LNCaP clone FGC (cell line): Measurements from ENCODE around the gene PDE4D.

Experiments
- DNase-seq: peaks from one replicate; pipeline ENCODE4 v3.0.0-alpha.2; 2011; ENCODE audit warnings: low read depth
- H3K4me3 ChIP-seq: 2 replicates; pipeline ENCODE4 v1.5.1; 2011; ENCODE audit warnings: mild to moderate bottlenecking, low read depth, low read length, control low read depth
- TF ChIP-seq, protein P1 (sequence below): IDR thresholded peaks from 2 replicates; pipeline ENCODE4 v1.5.1; 2012; ENCODE audit warnings: mild to moderate bottlenecking; ENCODE audit not compliant: control insufficient read depth, insufficient read depth; ENCODE audit errors: extremely low read depth

The PDE4D gene

GRCh38 chr5:59241119-59241518, 652.4 kb downstream of the PDE4D start:
- no peak for DNase-seq
- no peak overlapping the region for H3K4me3 ChIP-seq
- TF ChIP-seq, protein P1, sequence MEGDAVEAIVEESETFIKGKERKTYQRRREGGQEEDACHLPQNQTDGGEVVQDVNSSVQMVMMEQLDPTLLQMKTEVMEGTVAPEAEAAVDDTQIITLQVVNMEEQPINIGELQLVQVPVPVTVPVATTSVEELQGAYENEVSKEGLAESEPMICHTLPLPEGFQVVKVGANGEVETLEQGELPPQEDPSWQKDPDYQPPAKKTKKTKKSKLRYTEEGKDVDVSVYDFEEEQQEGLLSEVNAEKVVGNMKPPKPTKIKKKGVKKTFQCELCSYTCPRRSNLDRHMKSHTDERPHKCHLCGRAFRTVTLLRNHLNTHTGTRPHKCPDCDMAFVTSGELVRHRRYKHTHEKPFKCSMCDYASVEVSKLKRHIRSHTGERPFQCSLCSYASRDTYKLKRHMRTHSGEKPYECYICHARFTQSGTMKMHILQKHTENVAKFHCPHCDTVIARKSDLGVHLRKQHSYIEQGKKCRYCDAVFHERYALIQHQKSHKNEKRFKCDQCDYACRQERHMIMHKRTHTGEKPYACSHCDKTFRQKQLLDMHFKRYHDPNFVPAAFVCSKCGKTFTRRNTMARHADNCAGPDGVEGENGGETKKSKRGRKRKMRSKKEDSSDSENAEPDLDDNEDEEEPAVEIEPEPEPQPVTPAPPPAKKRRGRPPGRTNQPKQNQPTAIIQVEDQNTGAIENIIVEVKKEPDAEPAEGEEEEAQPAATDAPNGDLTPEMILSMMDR = no peak

- TF ChIP-seq, protein P1 = no peak
- no peak for DNase-seq
- H3K4me3 ChIP-seq = no peak overlapping the region
Measured at GRCh38 chr5:59238126-59238902, 655.2 kb downstream of the PDE4D start.

DNA sequence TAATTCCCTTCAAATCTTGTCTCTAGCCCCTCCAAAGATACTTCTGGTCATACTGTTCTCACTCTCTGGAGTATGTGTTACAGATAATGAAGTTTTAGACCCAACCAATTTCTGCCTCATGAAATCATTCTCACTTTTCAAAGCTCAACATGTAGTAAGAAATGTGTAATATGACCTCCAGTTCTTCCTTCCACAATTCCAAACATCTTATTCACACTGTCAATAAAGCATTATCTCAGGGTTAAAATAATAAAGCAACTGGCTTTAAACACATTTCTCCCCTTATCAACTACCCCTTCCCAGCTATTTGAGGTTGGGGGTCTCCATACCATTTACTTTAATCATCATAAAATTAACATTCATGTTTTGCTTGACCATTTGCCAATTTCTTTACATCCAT, 656.5 kb downstream of the PDE4D start:
- DNase-seq = no peak
- no peak overlapping the region for H3K4me3 ChIP-seq
- TF ChIP-seq, protein P1 = no peak

DNA sequence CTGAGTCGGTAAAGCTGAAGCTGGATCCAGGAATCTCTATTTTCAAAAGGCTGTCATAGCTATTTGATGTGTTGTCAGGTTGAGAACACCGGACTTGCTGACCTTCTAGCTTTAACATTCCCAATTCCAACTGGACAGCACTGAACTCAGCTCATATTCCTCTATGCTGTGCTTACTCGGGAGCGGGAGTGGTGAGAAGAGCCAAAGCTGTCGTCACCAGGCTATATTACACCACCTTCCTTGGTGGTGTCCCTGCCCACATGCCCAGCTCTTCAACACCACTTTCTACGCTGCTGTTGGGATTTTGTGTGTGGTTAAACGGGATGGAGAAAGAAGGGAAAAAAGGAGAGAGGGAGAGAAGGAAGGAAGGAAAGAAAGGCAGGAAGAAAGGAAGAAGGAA, 657.1 kb downstream of the PDE4D start:
- DNase-seq = no peak
- TF ChIP-seq, protein P1 = no peak
- no peak overlapping the region for H3K4me3 ChIP-seq

- DNase-seq = no peak
- TF ChIP-seq, protein P1 = no peak
- no peak overlapping the region for H3K4me3 ChIP-seq
Measured at GRCh38 chr5:59234236-59234635, 659.3 kb downstream of the PDE4D start.

DNA sequence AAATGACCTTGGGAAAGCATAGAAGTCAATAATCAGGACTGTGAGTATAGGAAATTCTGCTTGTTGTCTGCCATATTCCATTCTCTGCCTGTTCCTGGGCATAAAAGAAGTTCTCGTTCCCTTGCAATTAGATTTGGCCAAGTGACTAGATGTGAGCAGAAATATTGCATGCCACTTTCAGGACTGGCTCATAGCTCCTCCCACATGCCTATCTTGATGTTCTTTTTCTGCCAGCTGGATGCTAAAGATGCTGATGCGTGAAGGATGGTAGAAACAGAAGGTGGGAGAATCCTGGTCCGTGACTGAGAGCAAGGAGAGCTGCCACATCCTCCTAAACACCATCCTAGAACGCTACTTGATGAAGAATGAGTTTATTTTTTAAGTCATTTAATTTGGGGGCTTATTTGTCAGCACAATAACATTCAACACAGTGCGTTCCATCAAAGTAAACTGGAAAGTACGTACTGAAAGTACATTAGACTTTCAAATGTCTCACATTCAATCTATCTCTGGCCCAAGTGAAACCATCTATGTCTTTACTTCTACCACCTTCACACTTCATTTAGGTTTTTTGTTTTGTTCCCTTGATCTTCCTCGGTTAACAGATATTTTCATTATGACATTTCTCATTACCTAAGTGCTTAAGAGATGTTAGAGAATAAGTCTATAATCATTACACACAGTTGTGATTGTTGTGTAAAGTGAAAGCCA, 662.1 kb downstream of the PDE4D start:
- TF ChIP-seq, protein P1 = no peak
- H3K4me3 ChIP-seq = no peak overlapping the region
- DNase-seq = no peak
